Dendritic cell treated with granulocyte-macrophage colony-stimulating factor and Interleukin-4, amounts not matched to agents 40 ng/mL and 50 ng/mL, for 4 days (primary cell): ENCODE data around the gene ST6GALNAC3.
"Not testable (repeated sequence)": the region's sequence is repeated elsewhere in the genome, so short reads cannot be mapped to it uniquely, and the experiment has no call there.

ENCODE experiments used
- H3K27ac Mint-ChIP-seq: one replicate; pipeline ENCODE4 v1.8.0; 2022; ENCODE audit warnings: mild to moderate bottlenecking, mixed read lengths
- H3K27me3 Mint-ChIP-seq: one replicate; pipeline ENCODE4 v1.8.0; 2022; ENCODE audit warnings: mild to moderate bottlenecking, mixed read lengths
- H3K36me3 Mint-ChIP-seq: one replicate; pipeline ENCODE4 v1.8.0; 2022; ENCODE audit warnings: low read depth, mixed read lengths
- H3K4me1 Mint-ChIP-seq: one replicate; pipeline ENCODE4 v1.8.0; 2022; ENCODE audit warnings: low read depth, mixed read lengths
- H3K4me3 Mint-ChIP-seq: one replicate; pipeline ENCODE4 v1.8.0; 2022; ENCODE audit warnings: mild to moderate bottlenecking, moderate library complexity, mixed read lengths
- H3K9me3 Mint-ChIP-seq: one replicate; pipeline ENCODE4 v1.8.0; 2022; ENCODE audit warnings: mixed read lengths
- intact Hi-C: fragments of 100-400 bp; cut with micrococcal nuclease; formaldehyde crosslinking; loops from one replicate; pipeline ENCODE4 v1.15.0; 2022

Gene ST6GALNAC3

GRCh38 chr1:76227621-76228020, 153.1 kb downstream of the ST6GALNAC3 start:
- no peaks in the 10 kb centered on the region for H3K36me3 Mint-ChIP-seq
- no peak overlapping the region for H3K4me3 Mint-ChIP-seq
- intact Hi-C loops, result no loop called here
- H3K27me3 Mint-ChIP-seq, result no peaks in the 10 kb centered on the region
- peaks cover 8% of the 10 kb centered on the region for H3K4me1 Mint-ChIP-seq
- no peaks in the 10 kb centered on the region for H3K9me3 Mint-ChIP-seq
- H3K27ac Mint-ChIP-seq, result no peak overlapping the region

DNA sequence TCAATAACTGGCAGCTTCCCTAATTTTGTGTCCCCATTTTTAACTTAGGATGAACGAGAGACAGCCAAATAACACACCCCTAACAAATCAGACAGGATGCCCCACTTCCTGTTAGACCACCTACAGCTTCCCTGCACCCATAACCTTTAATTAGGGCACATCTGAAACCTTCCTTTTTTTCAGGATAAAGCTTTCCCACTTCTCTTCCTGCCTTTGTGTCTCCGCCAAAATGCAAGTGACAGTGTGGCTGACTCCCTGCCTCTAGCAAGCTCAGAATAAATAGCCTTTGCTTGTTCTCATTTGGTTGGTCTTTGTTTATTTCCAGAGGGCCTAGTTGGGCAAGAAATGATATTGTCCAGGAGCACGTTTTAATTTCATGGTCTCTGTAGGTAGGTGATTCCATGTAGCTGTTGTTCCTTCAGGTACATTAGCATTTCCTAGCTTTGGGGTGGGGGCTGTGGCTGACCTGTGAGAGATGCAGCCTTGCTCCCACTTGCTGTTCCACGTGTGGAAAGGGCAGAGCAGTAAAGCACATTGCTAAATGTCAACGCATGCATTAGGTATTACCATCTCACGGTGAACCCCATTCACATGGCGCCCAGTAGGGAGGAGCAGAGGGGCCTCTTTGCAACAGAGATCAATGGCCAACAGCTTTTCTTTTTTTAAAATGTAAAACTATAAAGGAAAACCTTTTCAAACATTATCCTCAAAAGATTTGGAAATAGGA, 154.9 kb downstream of the ST6GALNAC3 start:
- Mint-ChIP-seq H3K4me3 (no peak overlapping the region), H3K4me1 (peaks cover 8% of the 10 kb centered on the region), H3K36me3 (no peaks in the 10 kb centered on the region), H3K27ac (no peak overlapping the region), H3K27me3 (no peaks in the 10 kb centered on the region), H3K9me3 (no peaks in the 10 kb centered on the region)
- intact Hi-C loops, result no loop called here

DNA sequence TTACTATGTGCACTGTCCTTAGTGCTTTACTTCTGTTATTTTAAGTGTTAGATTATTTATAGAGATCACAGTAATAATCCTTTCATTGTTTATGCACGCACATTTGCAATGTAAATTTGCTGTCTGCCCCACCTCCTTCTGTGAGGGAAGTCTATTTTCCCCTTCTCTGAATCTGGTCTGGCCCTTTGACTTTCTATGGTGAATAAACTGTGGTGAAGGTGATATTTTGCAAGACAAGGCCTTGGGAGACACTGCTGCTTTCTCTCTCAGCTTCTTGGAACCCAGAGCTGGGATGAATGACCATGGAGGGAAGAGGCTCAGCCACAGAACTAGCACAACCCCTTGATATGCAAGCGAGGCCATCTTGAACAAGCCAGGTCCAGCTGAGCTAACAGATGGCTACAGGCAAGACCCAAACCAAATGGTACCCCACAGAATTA, 156.3 kb downstream of the ST6GALNAC3 start:
- Mint-ChIP-seq H3K36me3 (no peaks in the 10 kb centered on the region), H3K4me1 (no peaks in the 10 kb centered on the region), H3K9me3 (no peaks in the 10 kb centered on the region), H3K27ac (no peak overlapping the region), H3K27me3 (no peaks in the 10 kb centered on the region), H3K4me3 (no peak overlapping the region)
- intact Hi-C loops, result no loop called here

GRCh38 chr1:76231320-76231719, 156.8 kb downstream of the ST6GALNAC3 start:
- intact Hi-C loops, result no loop called here
- H3K9me3 Mint-ChIP-seq, result no peaks in the 10 kb centered on the region
- no peak overlapping the region for H3K27ac Mint-ChIP-seq
- H3K36me3 Mint-ChIP-seq, result no peaks in the 10 kb centered on the region
- no peak overlapping the region for H3K4me3 Mint-ChIP-seq
- no peaks in the 10 kb centered on the region for H3K27me3 Mint-ChIP-seq
- H3K4me1 Mint-ChIP-seq, result no peaks in the 10 kb centered on the region

DNA sequence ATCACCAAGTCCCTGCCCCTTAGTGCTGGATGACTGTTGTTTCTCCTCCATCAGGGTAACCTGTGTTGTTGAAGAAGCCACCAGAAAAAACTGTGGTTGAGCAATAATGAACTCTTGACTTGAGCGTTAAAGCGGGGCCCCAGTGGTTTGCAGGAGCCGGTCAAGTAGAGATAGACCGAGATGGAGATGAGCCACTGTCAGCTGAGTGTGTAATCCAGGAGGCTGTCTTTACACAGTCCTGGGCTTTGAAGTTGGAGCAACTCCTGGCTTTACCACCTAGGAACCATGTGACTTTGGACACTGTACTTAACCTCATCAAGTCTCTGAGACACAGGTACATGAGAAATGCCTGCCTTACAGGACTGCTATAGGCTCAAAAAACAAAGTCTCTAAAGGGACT, 158.1 kb downstream of the ST6GALNAC3 start:
- no peaks in the 10 kb centered on the region for H3K27me3 Mint-ChIP-seq
- H3K9me3 Mint-ChIP-seq, result no peaks in the 10 kb centered on the region
- intact Hi-C loops, result no loop called here
- H3K27ac Mint-ChIP-seq, result no peak overlapping the region
- no peak overlapping the region for H3K4me3 Mint-ChIP-seq
- H3K4me1 Mint-ChIP-seq, result no peaks in the 10 kb centered on the region
- no peaks in the 10 kb centered on the region for H3K36me3 Mint-ChIP-seq

GRCh38 chr1:76234061-76234460, 159.5 kb downstream of the ST6GALNAC3 start:
- intact Hi-C loops, result no loop called here
- H3K4me1 Mint-ChIP-seq, result no peaks in the 10 kb centered on the region
- no peaks in the 10 kb centered on the region for H3K9me3 Mint-ChIP-seq
- no peaks in the 10 kb centered on the region for H3K27me3 Mint-ChIP-seq
- no peak overlapping the region for H3K4me3 Mint-ChIP-seq
- H3K36me3 Mint-ChIP-seq, result no peaks in the 10 kb centered on the region
- H3K27ac Mint-ChIP-seq, result no peak overlapping the region

GRCh38 chr1:76237211-76237610, 162.7 kb downstream of the ST6GALNAC3 start:
- H3K4me3 Mint-ChIP-seq, result no peak overlapping the region
- H3K36me3 Mint-ChIP-seq, result no peaks in the 10 kb centered on the region
- no peaks in the 10 kb centered on the region for H3K9me3 Mint-ChIP-seq
- no peaks in the 10 kb centered on the region for H3K27me3 Mint-ChIP-seq
- H3K27ac Mint-ChIP-seq, result no peak overlapping the region
- intact Hi-C loops, result no loop called here
- H3K4me1 Mint-ChIP-seq, result peaks cover 22% of the 10 kb centered on the region

DNA sequence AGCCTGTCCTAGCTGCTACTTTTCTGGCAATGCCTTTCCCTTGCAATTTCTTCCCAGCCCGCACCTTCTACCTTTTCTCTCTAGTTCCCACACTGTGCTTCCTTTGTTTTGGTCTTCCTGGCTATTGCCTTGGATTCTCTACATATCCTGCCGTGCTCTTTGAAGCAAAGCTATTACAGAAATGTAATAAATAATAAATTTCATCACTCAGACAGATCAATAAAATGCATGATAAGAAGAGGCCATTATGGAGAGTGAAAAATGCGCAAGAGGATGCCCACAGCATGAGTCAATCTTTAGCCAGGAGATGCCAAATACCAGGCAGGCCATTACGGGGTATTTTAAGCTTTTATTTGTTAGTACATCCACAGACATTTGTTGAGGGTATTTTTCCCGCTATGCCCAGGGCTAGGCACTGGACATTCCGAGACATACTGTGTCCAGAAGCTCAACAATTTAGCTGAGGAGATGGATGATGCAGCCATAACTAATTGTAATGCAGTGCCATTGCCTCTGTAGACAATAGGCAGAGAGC, 163.6 kb downstream of the ST6GALNAC3 start:
- no peaks in the 10 kb centered on the region for H3K36me3 Mint-ChIP-seq
- intact Hi-C loops, result no loop called here
- H3K4me3 Mint-ChIP-seq, result no peak overlapping the region

DNA sequence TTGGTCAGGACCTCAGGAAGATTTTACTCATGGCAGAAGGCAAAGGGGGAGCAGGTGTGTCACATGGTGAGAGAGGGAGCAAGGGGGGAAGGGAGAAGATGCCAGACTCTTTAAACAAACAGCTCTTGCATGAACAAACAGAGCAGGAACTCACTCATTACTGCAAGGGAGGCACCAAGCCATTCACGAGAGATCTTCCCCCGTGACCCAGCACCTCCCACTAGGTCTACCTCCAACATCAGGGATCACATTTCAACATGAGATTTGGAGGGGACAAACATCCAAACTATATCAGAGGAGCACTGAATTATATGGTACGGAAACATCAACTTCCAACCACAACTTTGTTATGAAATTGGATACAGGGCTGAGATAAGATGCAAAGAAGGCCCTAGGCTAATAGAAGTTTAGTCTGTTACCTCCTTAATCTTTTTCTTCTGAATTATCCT, 164.9 kb downstream of the ST6GALNAC3 start:
- H3K36me3 Mint-ChIP-seq, result no peaks in the 10 kb centered on the region
- H3K9me3 Mint-ChIP-seq, result peaks cover 9% of the 10 kb centered on the region
- H3K4me3 Mint-ChIP-seq, result no peak overlapping the region
- intact Hi-C loops, result no loop called here
- H3K27me3 Mint-ChIP-seq, result no peaks in the 10 kb centered on the region
- no peak overlapping the region for H3K27ac Mint-ChIP-seq
- H3K4me1 Mint-ChIP-seq, result peaks cover 22% of the 10 kb centered on the region

More for the DNA sequence above, 163.6 kb downstream of the ST6GALNAC3 start:
- Mint-ChIP-seq H3K27ac (no peak overlapping the region), H3K27me3 (no peaks in the 10 kb centered on the region), H3K9me3 (no peaks in the 10 kb centered on the region), H3K4me1 (peaks cover 22% of the 10 kb centered on the region)

- H3K36me3 Mint-ChIP-seq, result no peaks in the 10 kb centered on the region
Observed at GRCh38 chr1:76240316-76240715, 165.8 kb downstream of the ST6GALNAC3 start.

GRCh38 chr1:76242587-76242986, 168.0 kb downstream of the ST6GALNAC3 start:
- H3K36me3 Mint-ChIP-seq, H3K4me3 Mint-ChIP-seq, H3K27ac Mint-ChIP-seq, intact Hi-C loops, H3K27me3 Mint-ChIP-seq: not testable (repeated sequence)
- H3K9me3 Mint-ChIP-seq, result peaks cover 15% of the 10 kb centered on the region
- peaks cover 22% of the 10 kb centered on the region for H3K4me1 Mint-ChIP-seq

More at GRCh38 chr1:76240316-76240715, 165.8 kb downstream of the ST6GALNAC3 start:
- H3K27ac Mint-ChIP-seq, result no peak overlapping the region
- intact Hi-C loops, result no loop called here
- H3K9me3 Mint-ChIP-seq, result peaks cover 15% of the 10 kb centered on the region
- no peaks in the 10 kb centered on the region for H3K27me3 Mint-ChIP-seq
- H3K4me3 Mint-ChIP-seq, result no peak overlapping the region
- peaks cover 22% of the 10 kb centered on the region for H3K4me1 Mint-ChIP-seq

GRCh38 chr1:76247261-76247852, 172.8 kb downstream of the ST6GALNAC3 start:
- H3K9me3 Mint-ChIP-seq, result peaks cover 15% of the 10 kb centered on the region
- intact Hi-C loops, result no loop called here
- no peaks in the 10 kb centered on the region for H3K4me1 Mint-ChIP-seq
- H3K4me3 Mint-ChIP-seq, result no peak overlapping the region
- H3K36me3 Mint-ChIP-seq, result no peaks in the 10 kb centered on the region
- no peak overlapping the region for H3K27ac Mint-ChIP-seq
- no peaks in the 10 kb centered on the region for H3K27me3 Mint-ChIP-seq

DNA sequence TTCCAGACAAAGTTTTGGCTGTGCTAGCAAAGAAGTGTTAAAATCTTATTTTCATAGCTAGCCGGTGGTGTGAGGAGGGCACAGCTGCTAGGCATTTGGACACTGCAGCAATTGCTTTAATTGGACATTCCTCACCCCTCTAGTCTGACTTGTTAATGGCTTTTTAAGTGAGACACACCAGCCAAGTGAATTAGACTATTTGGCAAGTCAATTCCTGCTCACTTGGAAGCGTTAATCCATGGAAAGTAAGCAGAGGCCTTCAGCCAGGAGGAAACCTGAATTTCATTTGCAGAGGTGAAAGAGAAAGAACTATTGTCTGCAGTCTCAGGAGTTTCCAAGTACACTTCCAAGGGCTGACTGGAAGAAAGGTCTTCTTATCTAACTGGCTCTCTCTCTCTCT, 175.7 kb downstream of the ST6GALNAC3 start:
- Mint-ChIP-seq H3K4me1 (no peaks in the 10 kb centered on the region), H3K4me3 (no peak overlapping the region), H3K27ac (no peak overlapping the region), H3K9me3 (no peaks in the 10 kb centered on the region), H3K27me3 (no peaks in the 10 kb centered on the region), H3K36me3 (no peaks in the 10 kb centered on the region)
- intact Hi-C loops, result no loop called here

DNA sequence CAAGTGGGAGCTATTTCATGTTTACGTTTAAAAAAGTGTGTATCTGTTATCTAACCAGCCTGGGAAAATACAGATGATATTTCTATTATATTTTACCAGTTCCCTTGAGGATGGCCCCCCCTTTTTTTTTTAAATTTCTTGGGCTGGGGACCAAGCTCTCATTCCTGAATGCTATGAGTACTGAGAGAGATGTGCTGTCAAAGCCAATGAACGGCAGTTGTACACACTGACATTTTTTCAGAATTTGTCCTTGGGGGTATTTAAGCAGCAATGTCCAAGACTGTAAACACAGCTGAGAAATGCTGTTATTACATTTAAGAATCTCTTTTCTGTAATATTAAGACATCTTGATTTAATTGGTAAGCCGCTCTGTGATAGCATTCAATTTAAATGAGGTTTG, 177.9 kb downstream of the ST6GALNAC3 start:
- H3K4me3 Mint-ChIP-seq, result no peak overlapping the region
- no peaks in the 10 kb centered on the region for H3K4me1 Mint-ChIP-seq
- intact Hi-C loops, result no loop called here
- no peaks in the 10 kb centered on the region for H3K9me3 Mint-ChIP-seq
- no peaks in the 10 kb centered on the region for H3K36me3 Mint-ChIP-seq
- H3K27ac Mint-ChIP-seq, result no peak overlapping the region
- no peaks in the 10 kb centered on the region for H3K27me3 Mint-ChIP-seq
